MV-4-11 (cell line): ENCODE data around the gene BRMS1L.
"Not testable (repeated sequence)": the region's sequence is repeated elsewhere in the genome, so short reads cannot be mapped to it uniquely, and the experiment has no call there.

ENCODE experiments used
- DNase-seq: peaks from one replicate; lab custom pipeline; 2025; lab: John Stamatoyannopoulos, UW

BRMS1L gene

DNA sequence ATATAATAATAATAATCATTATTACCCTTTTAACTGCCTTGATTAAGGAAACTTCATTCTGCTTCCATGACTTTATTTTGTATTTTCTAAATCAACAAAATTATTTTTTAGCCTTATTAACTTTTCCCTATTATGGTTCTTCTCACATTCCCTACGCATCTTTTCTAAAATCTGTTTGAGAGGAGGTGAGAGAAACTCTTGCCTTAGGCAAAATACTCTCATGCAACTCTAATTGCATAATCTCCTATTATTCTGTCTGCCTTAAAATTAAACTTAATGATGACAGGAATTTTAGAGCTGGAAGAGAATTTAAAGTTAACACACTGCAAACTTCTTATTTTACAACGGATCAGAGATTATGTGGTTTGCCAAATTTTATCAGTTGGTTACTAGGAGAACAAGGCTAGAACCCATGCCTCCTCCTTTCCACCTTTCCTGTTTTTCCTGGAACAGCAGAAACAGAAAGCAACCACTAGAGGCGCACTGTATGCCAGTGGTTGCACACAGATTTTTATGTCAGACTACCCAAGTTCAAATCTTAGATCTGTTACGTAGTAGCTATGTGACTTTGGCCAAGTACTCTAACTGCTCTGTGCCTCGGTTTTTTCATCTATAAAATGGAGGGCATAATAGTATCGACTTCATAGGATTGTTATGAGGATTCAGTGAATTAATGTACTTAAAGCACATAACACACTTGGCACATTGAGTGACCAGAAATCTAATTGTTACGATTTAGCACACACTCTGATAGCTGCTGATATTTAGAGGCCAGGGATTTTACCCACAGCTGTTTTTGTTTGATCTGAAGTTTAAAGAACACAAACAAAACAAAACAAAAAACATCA, 4.3 kb upstream of the BRMS1L start:
- DNase-seq = peak; percentile 36

DNA sequence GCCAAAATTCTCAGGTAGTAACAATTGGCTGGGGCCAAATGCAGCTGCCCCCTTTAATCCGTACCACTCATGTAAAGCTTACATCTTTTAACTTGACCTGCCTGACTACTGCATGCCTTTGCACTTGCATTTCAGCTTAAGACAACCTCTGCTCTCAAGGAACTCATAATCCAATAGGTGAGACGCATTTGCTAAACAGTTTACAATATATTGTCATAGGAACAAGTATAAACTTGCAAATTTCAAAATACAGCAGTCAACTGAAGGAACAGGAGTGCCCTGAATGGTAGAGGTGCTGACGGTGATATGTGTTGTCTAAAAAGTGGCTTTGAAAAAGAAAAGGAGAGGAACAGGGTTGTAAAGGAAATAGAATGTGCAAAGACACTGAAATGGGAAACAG, 3.6 kb upstream of the BRMS1L start:
- no peak for DNase-seq

DNA sequence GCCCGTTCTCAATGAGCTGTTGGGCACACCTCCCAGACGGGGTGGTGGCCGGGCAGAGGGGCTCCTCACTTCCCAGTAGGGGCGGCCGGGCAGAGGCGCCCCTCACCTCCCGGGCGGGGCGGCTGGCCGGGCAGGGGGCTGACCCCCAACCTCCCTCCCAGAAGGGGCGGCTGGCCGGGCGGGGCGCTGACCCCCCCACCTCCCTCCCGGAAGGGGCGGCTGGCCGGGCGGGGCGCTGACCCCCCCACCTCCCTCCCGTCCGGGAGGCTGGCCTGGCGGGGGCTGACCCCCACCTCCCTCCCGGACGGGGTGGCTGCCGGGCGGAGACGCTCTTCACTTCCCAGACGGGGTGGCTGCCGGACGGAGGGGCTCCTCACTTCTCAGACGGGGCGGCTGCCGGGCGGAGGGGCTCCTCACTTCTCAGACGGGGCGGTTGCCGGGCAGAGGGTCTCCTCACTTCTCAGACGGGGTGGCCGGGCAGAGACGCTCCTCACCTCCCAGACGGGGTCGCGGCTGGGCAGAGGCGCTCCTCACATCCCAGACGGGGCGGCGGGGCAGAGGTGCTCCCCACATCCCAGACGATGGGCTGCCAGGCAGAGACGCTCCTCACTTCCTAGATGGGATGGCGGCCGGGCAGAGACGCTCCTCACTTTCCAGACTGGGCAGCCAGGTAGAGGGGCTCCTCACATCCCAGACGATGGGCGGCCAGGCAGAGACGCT, 1.5 kb upstream of the BRMS1L start:
- DNase-seq = not testable (repeated sequence)

DNA sequence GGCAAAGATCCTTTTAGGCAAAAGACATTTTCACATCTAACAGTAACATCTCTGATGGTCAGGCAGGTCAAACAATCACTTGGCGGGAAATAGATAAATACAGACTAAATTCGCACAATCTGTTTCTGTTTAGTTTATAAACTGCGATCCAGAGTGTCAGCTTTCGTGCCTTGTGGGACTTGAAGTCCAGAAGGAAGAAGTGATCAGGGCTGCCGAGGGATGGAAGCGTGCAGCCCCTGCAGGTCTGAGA, 245 bp upstream of the BRMS1L start:
- no peak for DNase-seq

DNA sequence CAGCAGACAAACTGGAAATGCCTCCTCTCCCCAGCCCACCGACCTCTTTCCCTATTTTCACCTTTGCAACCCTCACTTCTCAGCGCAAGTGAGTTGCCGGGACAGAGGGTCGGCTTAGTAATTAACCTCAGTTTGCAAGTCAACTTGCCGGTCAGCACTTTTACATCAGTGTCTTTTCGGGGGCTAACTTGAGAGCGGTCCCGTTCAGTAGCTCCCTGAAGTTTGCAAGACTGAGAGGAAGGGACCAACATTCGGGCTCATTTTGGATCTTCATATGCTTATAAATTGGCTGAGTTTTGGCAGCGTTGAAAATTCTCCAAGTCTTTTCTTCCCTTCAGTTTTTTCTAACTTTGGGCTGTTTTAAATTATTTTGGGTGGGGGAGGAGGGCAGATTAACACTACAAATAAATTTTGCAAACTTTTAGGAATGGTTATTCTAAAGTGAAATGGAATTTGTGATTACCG, 846 bp downstream of the BRMS1L start:
- DNase-seq = no peak

DNA sequence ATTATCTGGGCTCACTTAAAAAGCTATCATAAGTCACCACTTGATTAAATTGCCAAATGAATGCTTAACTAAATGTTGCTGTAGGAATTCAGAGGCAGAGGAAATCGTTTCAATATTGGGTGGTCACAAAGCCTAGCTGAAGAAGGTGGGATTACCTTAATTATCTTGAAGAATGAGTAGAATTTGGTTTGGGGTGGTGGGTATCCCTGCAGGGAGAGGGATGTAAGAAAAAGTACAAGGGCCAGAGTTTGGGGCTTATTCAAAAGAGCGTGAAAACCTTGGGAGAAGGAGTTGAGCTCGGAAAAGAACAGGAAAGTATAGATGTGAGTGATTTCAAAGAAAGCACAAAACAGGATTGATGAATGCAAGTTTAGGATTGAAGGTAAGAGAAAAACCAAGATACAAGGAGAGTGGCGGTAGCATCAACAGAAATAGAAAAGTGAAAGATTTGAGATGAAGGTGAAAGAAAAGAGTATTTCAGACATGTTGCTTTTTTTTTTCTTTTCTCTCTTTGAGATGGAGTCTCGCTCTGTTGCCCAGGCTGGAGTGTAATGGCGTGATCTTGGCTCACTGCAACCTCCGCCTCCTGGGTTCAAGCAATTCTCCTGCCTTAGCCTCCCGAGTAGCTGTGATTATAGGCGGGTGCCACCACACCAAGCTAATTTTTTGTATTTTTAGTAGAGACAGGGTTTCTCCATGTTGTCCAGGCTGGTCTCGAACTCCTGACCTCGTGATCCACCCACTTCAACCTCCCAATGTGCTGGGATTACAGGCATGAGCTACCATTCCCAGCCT, 1.7 kb downstream of the BRMS1L start:
- DNase-seq = no peak

DNA sequence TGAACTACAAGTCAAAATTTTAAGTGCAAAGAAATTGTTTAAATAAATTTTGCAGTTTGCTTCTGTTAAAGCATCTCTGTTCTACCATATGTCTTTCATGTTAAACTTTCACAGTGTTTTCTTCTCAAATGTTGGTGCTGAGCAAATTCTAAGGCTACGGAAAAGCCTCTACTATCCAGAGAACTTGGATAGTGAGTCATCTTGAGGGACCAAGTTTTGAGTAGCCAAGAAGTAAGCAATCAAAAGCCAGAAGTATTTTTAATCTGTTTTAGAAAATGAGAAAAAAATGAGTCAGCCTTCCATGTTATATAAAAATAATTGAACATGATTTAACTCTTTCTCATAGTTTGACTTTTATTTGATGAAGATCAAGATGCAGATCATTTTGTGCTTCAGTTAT, 3.3 kb downstream of the BRMS1L start:
- DNase-seq = no peak

DNA sequence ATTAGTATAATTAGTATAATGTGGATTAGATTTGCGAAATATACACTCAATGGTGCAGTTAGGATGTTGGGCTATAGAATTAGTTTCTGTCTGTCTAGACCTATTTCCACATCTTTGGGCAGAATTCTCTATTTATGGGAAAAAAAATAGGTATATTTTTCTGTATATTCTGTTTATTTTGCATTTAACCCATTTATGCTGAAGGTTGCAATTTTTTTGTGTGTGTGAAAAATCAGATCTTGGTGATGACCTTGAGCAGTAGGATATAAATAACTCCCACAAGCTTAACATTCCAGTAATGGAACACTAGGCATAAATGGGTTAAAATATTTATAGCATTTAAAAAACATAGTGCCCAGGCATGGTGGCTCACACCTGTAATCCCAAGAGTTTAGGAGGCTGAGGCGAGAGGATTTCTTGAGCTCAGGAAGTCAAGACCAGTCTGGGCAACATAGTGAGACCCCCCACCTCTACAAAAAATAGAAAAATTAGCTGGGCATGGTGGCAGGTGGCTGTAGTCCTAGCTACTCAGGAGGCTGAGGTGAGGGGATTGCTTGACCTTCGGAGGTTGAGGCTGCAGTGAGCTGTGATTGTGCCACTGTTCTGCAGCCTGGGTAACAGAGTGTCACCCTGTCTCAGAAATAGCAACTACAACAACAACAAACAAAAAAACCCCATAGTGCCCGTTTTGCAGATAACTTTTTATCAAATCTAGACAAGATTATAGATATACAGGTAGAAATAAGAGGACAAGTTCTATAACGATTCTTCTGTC, 9.3 kb downstream of the BRMS1L start:
- no peak for DNase-seq

DNA sequence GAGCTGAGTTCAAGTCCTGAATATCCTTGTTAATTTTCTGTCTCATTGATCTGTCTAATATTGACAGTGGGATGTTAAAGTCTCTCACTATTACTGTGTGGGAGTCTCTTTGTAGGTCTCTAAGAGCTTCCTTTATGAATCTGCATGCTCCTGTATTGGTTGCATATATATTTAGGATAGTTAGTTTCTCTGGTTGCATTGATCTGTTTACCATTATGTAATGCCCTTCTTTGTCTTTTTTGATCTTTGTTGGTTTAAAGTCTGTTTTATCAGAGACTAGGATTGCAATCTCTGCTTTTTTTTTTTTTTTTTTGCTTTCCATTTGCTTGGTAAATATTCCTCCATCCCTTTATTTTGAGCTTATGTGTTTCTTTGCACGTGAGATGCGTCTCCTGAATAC, 15.6 kb downstream of the BRMS1L start:
- DNase-seq = not testable (repeated sequence)

DNA sequence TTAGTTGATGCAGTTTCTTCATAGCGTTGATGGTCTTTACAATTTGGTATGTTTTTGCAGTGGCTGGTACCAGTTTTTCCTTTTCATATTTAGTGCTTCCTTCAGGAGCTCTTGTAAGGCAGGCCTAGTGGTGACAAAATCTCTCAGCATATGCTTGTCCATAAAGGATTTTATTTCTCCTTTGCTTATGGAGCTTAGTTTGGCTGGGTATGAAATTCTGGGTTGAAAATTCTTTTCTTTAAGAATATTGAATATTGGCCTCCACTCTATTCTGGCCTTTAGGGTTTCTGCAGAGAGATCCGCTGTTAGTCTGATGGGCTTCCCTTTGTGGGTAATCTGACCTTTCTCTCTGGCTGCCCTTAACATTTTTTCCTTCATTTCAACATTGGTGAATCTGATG, 16.1 kb downstream of the BRMS1L start:
- DNase-seq = not testable (repeated sequence)

DNA sequence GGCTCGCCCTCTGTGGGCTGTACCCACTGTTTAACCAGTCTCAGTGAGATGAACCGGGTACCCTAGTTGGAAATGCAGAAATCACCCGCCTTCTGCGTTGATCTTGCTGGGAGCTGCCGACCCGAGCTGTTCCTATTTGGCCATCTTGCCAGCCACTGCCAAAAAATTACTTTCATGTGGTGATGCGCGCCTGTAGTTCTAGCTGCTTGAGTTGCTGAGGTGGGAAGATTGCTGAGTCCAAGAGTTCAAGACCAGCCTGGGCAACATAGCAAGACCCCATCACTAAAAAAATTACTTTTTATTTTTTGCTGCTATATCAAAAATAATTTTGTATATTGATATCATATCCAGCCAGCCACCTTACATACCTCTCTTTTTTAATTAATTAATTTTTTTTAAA, 18.4 kb downstream of the BRMS1L start:
- DNase-seq = no peak

DNA sequence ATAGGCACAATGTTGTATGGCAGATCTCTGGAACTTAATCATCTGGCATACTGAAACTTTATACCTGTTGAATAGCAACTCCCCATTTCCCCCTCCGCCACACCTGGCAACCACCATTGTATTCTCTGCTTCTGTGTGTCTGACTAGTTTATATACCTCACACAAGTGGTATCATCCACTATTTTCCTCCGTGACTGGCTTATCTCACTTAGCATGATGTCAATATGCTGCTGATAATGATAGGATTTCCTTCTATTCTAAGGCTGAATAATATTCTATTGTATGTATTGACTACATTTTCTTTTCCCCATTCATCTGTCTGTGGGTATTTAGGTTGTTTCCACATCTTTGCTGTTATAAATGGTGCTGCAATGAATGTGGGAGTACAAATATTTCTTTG, 21.5 kb downstream of the BRMS1L start:
- no peak for DNase-seq

DNA sequence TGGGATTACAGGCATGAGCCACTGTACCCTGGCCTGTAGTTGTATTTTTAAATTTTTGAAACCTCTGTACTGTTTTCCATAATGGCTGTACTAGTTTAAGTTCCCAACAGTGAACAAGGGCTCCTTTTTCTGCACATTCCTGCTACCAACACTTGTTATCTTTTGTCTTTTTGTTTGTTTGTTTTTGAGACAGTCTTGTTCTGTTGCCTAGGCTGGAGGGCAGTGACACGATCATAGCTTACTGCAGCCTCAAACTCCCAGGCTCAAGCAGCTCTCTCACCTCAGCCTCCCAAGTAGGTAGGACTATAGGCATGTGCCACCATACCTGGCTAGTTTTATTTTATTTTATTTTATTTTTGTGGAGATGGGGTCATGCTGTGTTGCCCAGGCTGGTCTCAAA, 23.0 kb downstream of the BRMS1L start:
- DNase-seq = no peak

DNA sequence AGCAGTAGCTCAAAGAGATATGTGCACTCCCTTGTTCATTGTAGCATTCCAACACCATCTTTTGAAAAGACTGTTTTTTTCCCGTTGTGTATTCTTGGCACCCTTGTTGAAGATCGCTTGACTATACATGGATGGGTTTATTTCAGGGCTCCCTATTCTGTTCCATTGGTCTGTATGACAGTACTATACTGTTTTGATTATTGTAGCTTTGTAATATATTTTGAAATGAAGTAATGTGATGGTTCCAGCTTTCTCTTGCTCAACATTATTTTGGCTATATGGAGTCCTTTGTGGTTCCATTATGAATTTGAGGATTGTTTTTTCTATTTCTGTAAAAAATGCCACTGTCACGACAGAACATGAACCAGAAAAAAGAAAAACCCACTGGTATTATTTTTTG, 25.7 kb downstream of the BRMS1L start:
- DNase-seq = no peak

DNA sequence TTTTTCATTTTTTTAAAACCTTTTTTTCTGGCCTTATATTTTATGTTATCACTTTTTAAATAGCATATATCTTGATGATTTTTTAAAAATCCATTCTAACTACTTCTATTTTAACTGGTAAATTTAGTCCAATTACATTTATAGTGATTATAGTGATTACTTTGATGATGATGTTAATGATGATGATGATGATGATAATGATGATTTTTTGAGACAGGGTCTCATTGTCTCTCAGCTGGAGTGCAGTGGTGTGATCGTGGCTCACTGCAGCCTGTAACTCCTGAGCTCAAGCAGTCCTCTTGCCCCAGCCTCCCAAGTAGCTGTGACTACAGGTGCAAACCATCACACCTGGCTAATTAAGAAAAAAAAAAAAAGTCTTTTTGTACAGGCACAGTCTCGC, 27.1 kb downstream of the BRMS1L start:
- no peak for DNase-seq

DNA sequence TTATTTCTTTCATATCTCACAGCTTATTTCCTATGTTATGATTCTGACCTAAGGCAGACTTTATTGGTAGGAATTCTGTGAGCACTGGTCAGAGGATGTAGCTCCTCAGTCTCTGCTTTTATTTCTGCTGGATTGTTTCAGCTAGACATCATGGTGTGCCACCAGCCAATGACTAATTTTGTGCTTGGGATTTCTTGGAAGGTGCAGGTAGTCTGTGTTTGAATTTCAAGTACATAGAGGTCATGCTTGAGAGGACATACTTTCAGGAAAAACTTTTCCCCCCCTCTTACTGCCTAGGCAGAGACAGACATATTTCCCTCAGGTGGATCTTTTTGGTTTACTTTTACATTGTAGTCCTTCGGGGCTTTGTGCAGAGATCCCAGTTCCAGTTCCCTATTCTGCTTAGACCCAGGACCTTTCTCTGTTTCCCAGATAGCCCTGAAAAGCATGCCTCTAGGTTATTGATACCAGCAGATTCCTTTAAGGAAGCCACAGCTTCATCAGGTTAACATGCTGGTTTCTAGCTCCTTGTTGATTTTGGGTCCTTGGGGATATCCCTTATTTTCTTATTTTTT, 28.6 kb downstream of the BRMS1L start:
- DNase-seq = no peak

DNA sequence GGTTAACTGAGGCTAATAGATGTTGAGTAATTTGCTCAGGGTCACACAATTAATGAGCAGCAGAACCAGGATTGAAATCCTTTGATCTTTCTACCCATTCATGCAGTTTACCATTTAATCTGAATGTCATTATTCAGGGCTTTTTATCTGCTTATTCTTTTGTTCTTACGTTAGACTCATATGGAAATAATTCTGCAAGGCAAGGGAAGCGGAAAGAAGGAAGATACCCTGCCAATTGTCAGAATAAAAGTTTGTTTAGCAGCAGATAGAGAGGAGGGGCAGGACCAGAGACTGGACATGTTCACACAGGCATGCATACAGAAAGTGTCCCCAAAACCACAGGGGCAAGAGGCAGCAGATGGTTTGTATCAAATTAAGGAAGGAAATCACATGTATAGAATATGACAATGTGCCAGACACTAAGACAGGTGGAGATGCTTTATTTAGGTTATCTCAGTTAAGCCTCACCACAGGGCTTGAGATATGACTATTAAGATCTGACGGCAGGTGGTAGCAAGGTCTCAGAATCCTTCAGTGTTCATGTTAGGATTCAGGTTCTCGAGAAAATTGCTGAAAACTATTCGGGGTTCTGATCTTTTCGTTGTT, 29.8 kb downstream of the BRMS1L start:
- DNase-seq = peak; percentile 34

DNA sequence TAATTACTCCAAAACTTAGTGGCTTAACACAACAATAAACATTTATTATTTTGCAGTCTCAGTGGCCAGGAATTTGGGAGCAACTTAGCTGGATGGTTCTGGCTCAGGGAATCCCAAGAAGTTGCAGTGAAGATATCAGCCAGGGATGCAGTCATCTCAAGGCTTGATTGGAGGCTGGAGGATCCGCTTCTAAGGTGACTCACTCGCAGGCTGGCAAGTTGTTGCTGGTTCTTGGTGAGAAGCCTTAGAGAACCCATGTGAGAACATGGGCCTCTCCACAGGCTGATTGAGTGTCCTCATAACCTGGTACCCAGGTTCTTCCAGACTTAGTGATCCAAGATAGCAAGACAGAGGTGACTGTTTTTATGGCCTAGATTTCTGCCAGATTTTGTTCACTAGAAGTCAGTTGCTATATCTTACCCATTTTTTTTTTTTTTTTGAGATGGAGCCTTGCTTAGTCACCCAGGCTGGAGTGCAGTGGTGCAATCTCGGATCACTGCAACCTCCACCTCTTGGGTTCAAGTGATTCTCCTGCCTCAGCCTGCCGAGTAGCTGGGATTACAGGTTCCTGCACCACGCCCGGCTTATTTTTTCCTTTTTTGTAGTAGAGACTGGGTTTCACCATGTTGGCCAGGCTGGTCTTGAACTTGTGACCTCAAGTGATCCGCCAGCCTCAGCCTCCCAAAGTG, 32.5 kb downstream of the BRMS1L start:
- DNase-seq = no peak

DNA sequence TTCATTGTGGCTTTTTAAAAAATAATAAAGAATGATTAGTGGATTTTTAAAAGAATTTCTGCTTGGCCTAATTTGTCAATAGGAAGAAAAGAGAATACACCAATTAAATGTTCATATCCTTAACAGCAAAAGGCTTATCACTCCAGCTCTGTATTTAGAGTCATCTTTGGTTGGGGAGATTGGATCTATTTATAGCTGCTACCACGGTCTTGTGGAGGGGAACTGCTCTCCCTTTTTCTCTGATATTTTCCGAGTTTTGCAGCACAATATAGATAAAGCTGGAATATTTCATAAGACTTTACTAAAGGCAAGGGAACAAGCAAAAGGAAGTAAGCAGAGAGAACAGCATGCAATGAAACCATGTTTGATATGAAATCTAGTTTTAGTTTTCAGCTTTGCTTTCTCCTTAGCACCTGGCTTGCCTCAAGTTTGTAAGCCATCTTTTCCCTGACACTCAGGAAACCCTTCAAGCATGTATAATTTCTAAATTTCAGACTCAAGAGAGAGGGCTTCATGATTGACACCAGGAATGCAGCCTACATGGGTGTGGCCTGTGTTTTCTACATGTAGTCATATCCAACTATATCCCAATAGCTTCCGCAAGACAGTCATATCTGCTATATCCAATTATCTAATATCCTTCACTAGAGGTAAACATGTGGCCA, 35.2 kb downstream of the BRMS1L start:
- no peak for DNase-seq
